ENCODE data around the gene SRXN1. TPM values are rescaled to one million over a fixed set of nuclear protein-coding genes. Genes with fewer than 3 reads are reported as not detected.
A peak's percentile ranks its signal among the peaks of the same experiment; 100 is the strongest.
"Not testable (repeated sequence)": the region's sequence is repeated elsewhere in the genome, so short reads cannot be mapped to it uniquely, and the experiment has no call there.

Gene SRXN1
- total RNA-seq, 1 donor from 2014 or later: 40.4 TPM

DNA sequence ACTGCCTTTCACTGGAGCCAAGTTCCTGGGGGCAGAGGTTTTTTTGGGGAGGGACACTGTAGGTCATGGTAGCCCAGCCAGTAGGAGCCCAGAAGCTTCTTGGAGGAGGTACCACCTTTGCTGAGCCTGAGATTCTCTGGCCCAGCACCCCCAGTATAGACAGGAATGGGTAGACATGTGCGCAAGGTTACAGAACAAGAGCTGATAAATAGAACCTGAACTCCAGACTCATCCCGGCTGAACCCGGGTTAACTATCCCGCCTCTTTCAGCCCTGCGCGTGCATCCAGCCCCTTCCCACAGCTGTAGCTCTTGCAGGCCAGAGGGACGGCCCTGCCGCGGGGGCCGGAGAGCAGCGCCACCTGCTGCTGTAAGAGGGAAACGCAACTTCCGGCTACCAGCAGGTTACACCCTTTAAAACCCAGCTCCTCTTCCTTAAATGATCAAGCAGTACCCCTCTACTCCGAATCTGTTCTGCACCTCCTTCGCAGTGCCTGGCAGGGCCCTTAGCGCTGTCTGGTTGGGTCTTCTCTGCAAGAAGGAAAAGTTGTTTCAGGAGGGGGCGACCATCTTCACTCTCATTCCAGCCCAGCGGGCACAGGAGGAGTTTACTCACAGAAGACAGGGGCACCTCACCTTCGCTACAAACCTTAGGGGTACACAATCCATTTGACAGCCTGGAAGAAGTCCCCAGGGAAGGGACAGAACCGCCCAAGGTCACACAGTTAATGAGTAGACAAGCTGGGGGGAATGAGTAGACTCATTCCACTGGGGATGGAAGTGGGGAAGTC lies 7.5 kb downstream of the SRXN1 start:
- intact Hi-C loops (cut with DNase I): loop anchor here (1.0 to 2.0 kb wide), 2 partner anchors 35 to 84 kb away; partner anchors contain the start of gene TCF15

DNA sequence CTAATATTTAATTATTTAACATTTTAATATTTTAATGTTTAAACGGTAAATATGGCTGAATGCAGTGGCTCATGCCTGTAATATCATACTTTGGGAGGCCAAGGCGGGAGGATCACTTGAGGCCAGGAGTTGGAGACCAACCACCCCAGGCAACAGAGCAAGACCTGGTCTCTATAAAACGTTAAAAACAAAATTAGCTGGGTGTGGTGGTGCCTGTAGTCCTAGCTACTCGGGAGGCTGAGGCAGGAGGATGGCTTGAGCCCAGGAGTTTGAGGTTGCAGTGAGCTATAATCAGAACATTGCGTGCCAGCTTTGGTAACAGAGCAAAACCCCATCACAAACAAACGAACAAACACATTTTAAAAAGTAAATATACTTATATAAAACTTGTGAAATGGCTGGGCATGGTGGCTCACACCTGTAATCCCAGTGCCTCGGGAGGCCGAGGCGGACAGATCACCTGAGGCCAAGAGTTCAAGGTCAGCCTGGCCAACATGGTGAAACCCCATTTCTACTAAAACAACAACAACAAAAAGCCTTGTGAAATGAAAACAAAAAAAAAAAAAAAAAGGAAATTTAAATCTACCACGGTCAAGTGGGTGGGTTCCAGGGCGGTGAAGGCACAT lies 8.2 kb downstream of the SRXN1 start:
- ATAC-seq (no peak), DNase-seq (ENCODE audit: missing footprints) (no peak)
- intact Hi-C loops (cut with DNase I): loop anchor here (1.0 to 2.0 kb wide), 2 partner anchors 34 to 84 kb away; partner anchors contain the start of gene TCF15

More for the DNA sequence above, 7.5 kb downstream of the SRXN1 start:
- ATAC-seq: peak; percentile 66
- peak; percentile 86 for DNase-seq (ENCODE audit: missing footprints)

DNA sequence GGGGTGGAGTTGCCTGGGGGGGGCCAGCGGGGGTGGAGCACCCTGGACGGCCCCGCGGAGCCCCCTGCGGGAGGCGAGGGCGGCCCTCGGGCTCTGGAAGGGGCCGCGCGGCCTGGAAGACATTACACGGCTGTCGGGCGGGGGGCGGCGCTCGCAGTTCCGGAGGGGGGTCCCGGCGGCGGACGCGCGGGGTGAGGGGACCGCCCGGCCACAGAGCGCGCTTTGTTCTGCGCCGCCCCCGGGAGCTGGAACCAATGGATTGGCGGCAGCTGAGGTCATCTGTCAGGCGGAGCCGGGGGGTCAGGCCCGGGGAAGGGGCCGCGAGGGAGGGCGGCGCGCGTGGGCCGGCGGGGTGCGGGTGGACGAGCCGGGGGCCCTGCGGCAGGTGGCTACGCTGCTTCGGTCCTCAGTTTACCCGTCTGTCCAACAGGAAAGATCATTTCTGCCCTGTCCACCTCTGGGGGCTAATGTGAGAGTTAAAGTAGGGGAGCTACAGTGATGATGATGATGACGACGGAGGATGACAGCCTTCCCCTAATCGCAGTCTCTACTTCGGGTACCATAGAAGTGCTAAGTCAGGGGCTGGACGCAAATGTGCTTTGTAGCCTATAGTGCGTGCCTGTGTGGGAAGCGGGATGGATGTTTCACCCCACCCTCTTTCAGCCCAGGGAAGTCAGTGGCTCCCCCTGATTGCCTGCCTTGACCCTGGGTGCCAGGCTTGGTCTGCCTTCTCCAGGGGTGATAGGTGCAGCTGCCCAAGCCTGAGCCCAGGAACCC lies 10.4 kb downstream of the SRXN1 start:
- ATAC-seq: peak; percentile 35
- DNase-seq (ENCODE audit: missing footprints): no peak
- intact Hi-C loops (cut with DNase I): no loop called here

- intact Hi-C loops (cut with DNase I); DNase-seq (ENCODE audit: missing footprints); ATAC-seq: not testable (repeated sequence)
These were observed 11.0 kb downstream of the SRXN1 start for GRCh38 chr20:642013-642397.

GRCh38 chr20:641516-641875 lies 11.5 kb downstream of the SRXN1 start:
- intact Hi-C loops (cut with DNase I): no loop called here
- DNase-seq (ENCODE audit: missing footprints) (no peak), ATAC-seq (no peak)

GRCh38 chr20:640674-641515 lies 12.1 kb downstream of the SRXN1 start:
- DNase-seq (ENCODE audit: missing footprints): no peak
- intact Hi-C loops (cut with DNase I): no loop called here
- no peak for ATAC-seq

- no peak for ATAC-seq
- DNase-seq (ENCODE audit: missing footprints): no peak
- intact Hi-C loops (cut with DNase I): no loop called here
These were observed 14.4 kb downstream of the SRXN1 start for GRCh38 chr20:638579-638978.

DNA sequence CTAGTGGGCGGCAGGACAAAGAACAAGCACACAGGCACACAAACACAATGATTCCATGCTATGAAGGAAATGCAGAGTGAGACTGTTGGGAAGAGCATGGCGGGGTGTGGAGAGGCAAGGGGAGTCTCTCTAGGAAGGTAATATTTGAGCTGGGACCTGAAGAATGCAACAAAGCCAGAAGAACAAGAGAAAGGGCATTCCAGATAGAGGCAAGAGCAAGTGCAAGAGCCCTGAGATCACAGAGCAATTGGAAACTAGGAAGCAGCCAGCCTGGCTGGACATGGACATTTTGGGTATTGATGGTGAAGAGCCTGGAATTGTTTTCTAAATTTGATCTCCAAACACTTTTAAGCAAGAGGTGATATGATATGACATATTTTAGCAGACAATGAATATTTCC lies 15.4 kb downstream of the SRXN1 start:
- no peak for ATAC-seq
- no peak for DNase-seq (ENCODE audit: missing footprints)
- intact Hi-C loops (cut with DNase I): no loop called here

DNA sequence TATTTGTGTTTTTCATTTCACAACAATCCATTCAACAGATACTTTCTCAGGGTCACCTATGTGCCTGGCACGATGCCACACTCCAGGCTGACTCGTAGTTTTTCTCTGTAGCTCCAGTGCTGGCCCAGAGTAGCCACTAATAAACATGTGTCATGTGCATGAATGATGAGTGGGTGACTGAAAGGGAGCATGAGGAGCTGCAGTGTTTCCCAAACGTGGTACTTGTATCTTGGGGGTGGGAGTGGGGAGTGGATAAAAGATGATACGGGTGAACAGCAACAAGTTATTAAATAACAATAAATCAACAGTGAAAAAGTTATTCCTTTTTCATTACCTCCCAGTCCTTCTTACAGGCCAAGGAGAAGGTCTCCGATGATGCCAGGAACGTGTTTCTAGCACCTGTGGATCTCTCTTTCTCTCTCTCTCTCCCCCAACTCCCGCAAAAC lies 17.1 kb downstream of the SRXN1 start:
- DNase-seq (ENCODE audit: missing footprints) (no peak), ATAC-seq (no peak)
- intact Hi-C loops (cut with DNase I): no loop called here

- intact Hi-C loops (cut with DNase I): no loop called here
- ATAC-seq: no peak
- no peak for DNase-seq (ENCODE audit: missing footprints)
These were observed 17.7 kb downstream of the SRXN1 start for GRCh38 chr20:635028-635892.

- intact Hi-C loops (cut with DNase I): no loop called here
- ATAC-seq (no peak), DNase-seq (ENCODE audit: missing footprints) (no peak)
These were observed 18.7 kb downstream of the SRXN1 start for GRCh38 chr20:634148-634925.

- DNase-seq (ENCODE audit: missing footprints) (no peak), ATAC-seq (no peak)
- intact Hi-C loops (cut with DNase I): no loop called here
These were observed 21.9 kb downstream of the SRXN1 start for GRCh38 chr20:631101-631500.

GRCh38 chr20:626579-626978 lies 26.4 kb downstream of the SRXN1 start:
- DNase-seq (ENCODE audit: missing footprints): no peak
- no peak for ATAC-seq
- intact Hi-C loops (cut with DNase I): no loop called here

DNA sequence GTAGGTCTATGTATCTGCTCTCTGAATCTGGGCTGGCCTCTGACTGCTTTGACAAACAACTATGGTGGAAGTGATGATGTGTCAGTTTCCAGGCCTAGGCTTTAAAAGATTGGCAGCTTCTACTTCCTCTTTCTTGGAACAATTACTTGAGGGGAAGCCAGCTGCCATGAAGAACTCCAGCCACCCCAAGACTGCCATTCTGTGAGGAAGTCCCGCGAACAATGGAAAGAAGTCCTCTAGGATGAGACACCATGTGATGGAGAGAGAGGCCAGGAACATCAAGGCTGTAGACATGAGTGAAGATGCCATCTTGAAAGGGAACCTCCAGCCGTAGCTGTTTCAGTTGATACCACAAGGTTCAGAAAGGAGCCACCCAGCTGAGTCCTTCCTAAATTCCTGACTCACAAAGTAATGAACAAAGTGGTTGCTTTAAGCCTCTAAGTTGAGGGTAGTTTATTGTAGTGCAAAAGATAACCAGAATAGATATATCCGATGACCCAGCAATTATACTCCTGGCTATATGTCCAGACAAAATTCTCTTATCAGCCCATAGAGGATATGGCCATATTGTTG lies 27.6 kb downstream of the SRXN1 start:
- intact Hi-C loops (cut with DNase I): no loop called here
- no peak for DNase-seq (ENCODE audit: missing footprints)
- no peak for ATAC-seq

DNA sequence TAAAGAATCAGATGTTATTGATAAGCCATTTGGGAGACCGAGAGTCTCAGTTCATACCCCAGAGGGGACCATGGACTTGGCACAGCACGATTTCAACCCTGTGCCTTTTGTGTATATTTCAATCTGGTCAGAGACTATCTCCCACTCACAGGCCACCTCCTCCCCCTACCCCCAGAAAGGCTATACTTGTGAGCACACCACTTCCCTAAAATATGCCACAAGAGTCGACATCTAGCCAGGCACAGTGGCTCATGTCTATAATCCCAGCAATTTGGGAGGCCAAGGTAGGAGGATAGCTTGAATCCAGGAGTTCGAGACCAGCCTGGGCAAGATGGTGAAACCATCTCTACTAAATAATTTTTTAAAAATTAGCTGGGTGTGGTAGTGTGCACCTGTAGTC lies 29.3 kb downstream of the SRXN1 start:
- DNase-seq (ENCODE audit: missing footprints) (no peak), ATAC-seq (no peak)
- intact Hi-C loops (cut with DNase I): no loop called here

GRCh38 chr20:623021-623420 lies 30.0 kb downstream of the SRXN1 start:
- DNase-seq (ENCODE audit: missing footprints) (no peak), ATAC-seq (no peak)
- intact Hi-C loops (cut with DNase I): no loop called here

- intact Hi-C loops (cut with DNase I): no loop called here
- DNase-seq (ENCODE audit: missing footprints) (no peak), ATAC-seq (no peak)
These were observed 30.8 kb downstream of the SRXN1 start for GRCh38 chr20:622161-622560.

Measured in Right ventricle myocardium inferior (tissue), 1 donor.